NT2/D1 (cell line): ENCODE measurements around the gene ITPKB.

Experiments
- SUZ12 ChIP-seq: IDR thresholded peaks from 2 replicates; pipeline ENCODE4 v1.6.1; 2011; ENCODE audit not compliant: insufficient read length, insufficient read depth; ENCODE audit errors: extremely low read depth
- YY1 ChIP-seq: IDR thresholded peaks from 2 replicates; pipeline ENCODE4 v1.6.1; 2011; ENCODE audit not compliant: insufficient read length, insufficient read depth
- ZNF274 ChIP-seq: IDR thresholded peaks from 2 replicates; pipeline ENCODE4 v1.6.1; 2011; ENCODE audit warnings: mild to moderate bottlenecking, low read depth, low read length

GRCh38 chr1:226625832-226626576 is 113.1 kb downstream of the ITPKB start:
- TF ChIP-seq ZNF274 (no peak), YY1 (no peak), SUZ12 (no peak)
